HT-29 (cell line): ENCODE measurements around the gene KCNN1. TPM values are rescaled to one million over a fixed set of nuclear protein-coding genes. Genes with fewer than 3 reads are reported as not detected.
A peak's percentile ranks its signal among the peaks of the same experiment; 100 is the strongest.
"Not testable (repeated sequence)": the region's sequence is repeated elsewhere in the genome, so short reads cannot be mapped to it uniquely, and the experiment has no call there.

ENCODE experiments used
- DNase-seq: peaks from one replicate; pipeline ENCODE4 v3.0.0-alpha.2; 2015; ENCODE audit warnings: low spot score
- total RNA-seq: library from RNA; depleted of rRNA; stranded (reverse); fragments of >200 nt; shearing (Covaris generic); gene quantifications from 2 replicates; pipeline ENCODE4 v1.2.3, GENCODE V29; 2014

Gene KCNN1
- total RNA-seq, 1 experiment from 2014 or later: 0.28 TPM

DNA sequence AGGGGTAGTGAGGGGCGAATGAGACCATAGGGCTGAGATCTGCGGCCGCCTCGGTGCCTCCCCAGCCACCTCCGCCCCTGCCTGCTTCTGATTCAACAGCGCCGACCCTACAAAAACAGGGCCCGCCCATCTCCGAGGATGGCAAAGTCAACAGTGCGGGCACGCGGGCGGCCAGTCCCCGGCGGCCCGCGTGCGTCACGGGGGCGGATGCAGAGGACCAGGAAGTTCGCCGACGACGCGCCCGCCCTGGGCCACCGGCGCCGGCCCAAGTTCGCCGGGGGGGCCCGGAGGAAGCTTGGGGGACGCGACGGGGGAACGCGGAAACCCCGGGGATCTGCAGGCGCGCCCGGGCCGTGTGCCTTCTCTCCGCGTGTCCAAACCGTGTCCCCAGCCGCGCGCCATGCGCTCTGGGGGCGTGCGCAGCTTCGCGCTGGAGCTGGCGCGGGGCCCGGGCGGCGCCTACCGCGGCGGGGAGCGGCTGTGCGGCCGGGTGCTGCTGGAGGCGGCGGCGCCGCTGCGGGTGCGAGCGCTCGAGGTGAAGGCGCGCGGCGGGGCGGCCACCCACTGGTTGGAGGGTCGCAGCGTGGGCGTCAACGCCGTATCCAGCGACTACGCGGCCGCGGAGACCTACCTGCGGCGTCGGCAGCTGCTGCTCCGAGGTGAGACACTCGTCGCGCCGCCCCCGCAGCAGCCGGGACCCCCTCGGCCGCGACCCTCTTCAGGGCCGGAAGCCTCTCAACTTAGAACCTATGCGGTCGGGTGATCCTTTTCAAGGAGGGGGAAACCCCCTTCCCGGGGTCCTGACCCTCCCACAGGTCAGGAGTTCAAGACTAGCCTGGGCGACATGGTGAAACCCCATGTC, 34.2 kb downstream of the KCNN1 start:
- peak; percentile 84 for DNase-seq

DNA sequence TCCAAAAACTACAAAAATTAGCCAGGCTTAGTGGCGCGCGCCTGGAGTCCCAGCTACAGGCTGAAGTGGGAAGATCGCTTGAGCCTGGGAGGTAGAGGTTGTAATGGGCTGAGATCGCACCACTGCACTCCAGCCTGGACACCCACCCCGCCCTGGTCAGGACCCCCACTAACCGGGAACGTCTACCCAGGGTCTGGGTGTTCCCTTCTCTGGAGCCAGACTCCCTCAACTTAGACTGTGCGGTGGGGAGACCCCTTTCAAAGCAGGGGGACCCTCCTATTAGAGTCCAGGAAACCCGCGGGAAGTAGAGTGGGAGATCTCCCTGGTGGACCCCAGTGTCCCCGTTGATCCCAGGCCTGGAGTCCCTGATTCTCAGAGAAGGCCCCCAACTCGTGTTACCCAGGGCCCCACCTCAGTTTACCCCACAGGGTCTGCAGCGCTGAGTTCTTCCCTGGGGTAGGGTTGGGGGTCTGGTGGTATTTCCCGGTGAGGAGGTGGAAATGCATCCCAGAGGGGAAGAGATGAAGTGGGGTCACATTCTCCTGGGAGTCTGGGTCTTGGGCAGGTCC, 35.0 kb downstream of the KCNN1 start:
- DNase-seq: peak; percentile 30

DNA sequence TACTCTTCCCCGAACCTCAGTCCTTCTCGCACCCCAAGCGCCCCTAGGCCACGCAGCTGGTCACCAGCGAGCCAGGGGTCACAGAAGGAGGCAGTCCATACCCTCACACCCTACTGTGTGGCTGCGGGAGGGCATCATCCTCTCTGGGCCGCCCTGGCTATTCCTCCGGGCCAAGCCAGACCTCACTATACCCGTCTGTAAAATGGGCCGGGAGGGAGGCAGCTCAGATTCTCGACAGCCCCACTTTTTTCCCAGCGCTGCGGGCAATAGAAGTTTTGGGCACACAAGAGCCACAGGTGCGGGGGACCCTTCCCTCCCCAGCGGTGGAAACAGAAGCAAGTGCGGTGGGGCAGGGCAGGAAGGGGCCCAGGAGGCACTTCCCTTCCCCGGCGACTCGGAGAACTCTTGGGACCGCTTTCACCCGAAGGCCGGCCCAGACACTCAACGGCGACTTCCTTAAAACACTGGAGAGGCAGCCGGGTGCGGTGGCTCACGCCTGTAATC, 35.5 kb downstream of the KCNN1 start:
- DNase-seq: no peak

DNA sequence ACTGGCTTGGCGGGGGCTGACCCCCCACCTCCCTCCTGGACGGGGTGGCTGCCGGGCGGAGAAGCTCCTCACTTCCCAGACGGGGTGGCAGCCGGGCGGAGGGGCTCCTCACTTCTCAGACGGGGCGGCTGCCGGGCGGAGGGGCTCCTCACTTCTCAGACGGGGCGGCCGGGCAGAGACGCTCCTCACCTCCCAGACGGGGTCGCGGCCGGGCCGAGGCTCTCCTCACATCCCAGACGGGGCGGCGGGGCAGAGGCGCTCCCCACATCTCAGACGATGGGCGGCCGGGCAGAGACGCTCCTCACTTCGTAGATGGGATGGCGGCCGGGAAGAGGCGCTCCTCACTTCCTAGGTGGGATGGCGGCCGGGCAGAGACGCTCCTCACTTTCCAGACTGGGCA, 38.8 kb downstream of the KCNN1 start:
- DNase-seq: not testable (repeated sequence)

DNA sequence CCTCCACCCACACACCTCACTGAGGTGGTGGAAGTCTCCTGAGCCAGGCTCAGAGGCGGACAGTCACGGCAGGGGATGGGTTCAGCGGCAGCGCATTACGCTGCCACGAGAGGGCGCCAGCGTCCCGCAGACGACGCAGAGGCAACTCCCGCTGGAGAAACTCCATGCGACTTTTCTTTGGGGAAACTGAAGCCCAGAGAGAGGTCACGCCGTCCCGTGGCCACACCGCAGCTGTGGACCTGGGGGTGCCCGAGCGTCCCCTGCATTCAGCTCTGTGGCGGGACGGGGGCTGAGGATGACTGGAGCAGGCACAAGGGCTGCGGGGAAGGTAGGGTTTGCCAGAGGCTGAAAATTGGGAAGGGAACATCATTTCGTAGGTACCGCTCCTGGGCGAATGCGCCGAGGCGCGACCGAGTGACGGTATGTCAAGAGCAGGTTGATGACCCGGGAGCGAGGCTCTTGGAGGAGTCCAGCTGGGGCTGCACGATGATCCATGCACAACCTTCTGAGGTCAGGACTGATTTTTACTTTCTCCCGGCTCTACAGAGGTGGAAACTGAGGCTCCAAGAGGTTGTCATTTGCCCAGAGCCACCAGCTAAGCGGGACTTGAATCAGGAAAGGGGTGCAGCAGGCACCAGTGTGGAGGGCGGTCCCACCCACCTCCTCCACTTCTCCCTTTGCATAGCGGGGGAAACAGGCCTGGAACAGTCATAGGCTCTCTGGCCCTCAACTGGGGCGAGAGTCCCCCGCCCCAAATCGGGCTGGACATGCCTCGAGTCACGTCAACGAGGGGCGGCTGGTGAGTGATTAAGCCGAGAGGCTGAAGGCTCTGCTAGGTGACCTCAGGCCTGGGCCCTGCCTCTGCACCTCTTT, 40.4 kb downstream of the KCNN1 start:
- peak; percentile 78 for DNase-seq

DNA sequence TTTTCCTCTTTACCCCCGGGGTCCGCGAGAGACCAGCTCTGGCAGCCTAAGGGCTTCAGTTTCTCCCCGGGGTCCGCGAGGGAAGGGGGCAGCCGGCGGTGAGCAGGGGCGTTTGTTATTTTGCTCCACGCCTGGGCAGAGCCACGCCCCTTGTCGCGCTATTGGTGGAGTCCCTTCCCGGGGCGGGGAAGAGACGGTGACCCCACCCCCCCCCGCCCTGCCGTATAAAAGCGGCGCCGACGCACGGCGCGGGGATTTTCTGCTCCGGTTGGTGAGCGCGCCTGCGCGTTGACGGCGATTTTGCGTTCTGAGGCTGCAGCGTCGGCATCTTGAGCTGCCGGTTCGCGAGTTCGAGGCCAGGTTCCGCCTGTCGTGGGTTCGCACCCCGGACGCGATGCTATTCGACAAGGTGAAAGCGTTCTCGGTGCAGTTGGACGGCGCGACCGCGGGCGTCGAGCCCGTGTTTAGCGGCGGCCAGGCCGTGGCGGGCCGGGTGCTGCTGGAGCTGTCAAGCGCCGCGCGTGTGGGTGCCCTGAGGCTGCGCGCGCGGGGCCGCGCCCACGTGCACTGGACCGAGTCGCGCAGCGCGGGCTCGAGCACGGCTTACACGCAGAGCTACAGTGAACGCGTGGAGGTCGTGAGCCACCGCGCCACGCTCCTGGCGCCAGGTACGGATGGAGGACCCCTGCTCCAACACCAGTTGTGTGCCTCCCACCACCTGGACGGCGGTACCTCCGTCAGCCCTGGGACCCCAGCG, 41.2 kb downstream of the KCNN1 start, which contains the start of gene ARRDC2:
Gene ARRDC2 (plus strand): TSS at position 254 of the 757 bp plus-strand sequence. CDS start 141 bp downstream, at position 395.
- DNase-seq: peak; percentile 64

DNA sequence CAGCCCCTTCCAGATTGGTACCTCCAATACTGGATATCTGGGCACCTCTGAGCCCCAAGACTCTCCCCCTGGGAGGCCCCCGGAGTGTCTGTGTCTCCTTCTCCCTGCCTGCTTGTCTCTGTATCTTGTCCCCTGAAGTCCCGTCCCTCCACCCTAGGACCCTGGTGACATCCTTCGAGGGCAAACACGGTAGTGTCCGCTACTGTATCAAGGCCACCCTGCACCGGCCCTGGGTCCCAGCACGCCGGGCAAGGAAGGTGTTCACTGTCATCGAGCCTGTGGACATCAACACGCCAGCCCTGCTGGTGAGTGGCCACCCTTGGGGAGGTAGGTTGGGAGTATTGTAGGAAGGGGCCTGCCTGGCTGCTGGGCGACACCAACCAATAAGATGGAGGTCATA, 41.9 kb downstream of the KCNN1 start:
- DNase-seq: no peak

DNA sequence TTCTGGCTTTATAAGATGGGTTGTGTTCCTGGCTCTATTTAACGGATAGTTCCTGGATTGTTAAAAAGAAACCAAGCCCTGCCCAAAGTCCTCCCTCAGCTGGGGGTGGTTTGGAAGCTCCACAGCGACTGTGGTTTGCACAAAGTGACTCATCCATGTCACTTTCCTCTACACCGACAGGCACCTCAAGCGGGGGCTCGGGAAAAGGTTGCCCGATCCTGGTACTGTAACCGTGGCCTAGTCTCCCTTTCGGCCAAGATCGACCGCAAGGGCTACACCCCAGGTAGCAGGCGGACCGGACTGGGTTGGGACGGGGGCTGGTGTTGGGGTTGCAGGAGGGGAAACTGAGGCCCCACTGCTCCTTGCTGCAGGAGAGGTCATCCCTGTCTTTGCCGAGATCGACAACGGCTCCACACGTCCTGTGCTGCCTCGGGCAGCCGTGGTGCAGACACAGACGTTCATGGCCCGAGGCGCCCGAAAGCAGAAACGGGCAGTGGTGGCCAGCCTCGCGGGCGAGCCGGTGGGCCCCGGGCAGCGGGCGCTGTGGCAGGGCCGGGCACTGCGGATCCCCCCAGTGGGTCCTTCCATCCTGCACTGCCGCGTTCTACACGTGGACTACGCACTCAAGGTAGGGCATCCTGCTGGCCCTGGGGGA, 42.6 kb downstream of the KCNN1 start:
- no peak for DNase-seq

DNA sequence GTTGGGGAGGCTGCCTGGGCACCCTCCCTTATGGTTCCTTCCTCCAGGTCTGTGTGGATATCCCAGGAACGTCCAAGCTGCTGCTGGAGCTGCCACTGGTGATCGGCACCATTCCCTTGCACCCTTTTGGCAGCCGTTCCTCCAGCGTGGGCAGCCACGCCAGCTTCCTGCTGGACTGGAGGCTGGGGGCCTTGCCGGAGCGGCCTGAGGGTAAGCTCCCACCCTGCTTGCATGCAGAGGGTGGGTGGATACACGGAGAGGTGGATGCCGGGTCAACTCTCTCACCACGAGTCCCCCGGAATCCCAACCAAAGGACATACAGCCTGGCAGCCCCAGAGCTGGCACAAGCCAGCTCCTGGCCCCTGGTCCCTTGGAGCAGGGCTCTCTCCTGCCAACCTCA, 43.2 kb downstream of the KCNN1 start:
- no peak for DNase-seq

DNA sequence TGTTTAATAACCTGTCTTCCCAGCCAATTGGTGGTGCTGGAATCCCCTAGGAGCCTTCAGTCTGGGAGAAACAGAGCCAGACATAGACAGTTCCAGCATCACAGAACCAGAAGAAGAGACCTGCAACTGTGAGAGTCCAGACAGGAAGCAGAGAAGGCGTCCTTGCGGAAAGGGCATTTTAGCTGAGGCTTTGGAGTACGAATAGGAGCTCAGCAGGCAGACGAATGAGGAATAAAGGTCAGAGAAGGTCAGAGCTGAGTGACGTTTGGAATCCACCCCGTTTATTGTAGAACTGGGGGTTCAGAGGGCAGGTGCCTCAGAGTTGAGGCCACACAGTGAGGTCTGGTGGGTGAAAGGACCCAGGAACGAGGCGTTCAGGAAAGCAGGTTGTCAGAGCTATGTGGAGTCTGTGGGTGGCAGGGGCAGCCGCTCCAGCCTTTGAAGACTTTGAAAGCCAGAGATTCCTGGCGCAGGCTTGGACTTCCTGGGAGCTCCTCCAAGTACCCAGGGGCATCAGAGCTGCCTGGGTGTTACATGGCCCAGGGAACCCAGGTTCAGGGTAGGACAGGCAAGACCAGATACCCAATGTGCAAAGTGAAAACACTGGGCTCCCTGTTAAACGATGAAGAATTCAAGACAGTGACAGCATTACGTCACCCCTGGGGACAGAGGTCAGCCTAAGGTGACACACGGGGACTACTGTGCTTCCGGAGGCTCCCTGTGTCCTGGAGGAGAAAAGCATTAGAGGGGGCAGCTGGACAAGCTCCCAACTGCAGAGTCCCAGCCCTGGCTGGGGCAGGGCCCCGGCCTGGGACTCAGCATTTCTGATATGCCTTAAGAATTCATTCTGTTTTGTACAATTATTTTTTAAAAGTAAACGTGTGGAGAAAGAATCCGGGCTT, 46.6 kb downstream of the KCNN1 start:
- no peak for DNase-seq

DNA sequence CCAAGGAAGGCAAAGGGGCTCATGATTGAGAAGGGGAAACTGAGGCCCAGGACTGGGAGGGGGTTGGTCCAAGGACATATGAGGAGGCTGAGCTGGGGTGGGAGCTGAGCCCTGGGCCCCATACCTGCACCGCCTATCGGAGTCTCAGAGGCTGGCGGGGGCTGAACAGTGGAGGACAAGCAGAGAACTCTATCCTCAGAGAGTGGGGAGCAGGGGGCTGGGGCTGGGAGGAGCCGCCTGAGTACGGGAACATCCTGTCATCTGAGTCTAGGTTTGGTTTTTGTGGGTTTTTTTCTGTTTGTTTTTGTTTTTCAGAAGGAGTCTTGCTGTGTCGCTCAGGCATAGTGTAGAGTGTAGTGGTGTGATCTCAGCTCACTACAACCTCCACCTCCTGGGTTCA, 47.3 kb downstream of the KCNN1 start:
- no peak for DNase-seq

DNA sequence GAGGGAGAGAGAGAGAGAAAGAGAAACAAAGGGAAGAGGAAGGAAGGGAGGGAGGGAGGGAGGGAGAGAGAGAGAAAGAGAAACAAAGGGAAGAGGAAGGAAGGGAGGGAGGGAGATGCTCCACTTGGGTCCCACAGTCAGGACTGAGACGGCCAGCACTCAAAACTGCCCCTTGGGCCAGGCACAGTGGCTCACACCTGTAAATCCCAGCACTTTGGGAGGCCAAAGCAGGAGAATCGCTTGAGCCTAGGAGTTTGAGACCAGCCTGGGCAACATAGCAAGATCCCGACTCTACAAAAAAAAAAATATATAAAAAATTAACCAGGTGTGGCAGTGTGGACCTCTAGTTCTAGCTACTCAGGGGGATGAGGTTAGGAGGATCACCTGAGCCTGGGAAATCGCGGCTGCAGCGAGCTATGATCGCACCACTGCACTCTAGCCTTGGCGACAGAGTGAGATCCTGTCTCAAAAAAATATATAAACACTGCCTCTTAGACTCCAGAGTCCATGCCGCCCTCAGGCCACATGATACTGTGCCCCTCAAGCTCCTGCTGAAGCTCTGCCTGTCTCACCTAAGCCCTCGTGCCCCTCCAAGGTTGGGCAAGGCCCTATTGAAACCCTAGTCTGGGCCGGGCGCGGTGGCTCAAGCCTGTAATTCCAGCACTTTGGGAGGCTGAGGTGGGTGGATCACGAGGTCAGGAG, 49.5 kb downstream of the KCNN1 start:
- no peak for DNase-seq

DNA sequence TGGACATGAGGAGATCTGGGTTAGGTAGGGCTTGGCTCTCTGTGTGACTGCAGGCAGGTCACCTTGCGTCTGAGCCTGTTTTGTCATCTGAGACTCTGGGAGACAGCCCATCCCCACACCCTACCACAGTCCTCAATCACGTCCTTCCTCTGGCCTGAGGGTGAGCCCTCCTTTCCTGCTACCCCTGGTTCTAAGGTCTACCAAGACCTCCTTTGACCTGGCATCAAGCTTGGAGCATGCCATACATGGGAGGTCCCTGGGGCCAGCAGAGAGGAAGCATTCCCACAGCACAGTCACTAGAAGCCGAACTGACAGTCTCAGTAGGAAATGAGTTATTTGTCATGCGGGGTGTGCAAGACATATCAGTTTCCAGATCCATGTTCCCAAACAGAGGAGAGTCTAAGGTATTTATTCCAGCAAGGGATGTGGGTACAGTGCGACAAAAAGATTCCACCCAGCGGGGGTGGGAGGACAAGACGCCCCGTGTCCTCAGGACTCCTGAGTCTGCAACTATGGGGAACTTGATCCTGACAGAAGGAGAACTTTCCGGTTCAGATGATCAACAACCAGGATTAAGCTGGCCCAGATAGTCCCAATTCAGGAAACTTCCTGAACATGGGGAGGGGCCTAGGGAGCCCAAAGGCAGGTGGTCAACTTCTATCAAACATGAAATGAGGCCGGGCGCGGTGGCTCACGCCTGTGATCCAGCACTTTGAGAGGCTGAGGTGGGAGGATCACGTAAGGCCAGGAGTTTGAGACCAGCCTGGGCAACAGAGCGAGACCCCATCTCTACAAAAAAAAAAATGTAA, 50.6 kb downstream of the KCNN1 start:
- DNase-seq: no peak

DNA sequence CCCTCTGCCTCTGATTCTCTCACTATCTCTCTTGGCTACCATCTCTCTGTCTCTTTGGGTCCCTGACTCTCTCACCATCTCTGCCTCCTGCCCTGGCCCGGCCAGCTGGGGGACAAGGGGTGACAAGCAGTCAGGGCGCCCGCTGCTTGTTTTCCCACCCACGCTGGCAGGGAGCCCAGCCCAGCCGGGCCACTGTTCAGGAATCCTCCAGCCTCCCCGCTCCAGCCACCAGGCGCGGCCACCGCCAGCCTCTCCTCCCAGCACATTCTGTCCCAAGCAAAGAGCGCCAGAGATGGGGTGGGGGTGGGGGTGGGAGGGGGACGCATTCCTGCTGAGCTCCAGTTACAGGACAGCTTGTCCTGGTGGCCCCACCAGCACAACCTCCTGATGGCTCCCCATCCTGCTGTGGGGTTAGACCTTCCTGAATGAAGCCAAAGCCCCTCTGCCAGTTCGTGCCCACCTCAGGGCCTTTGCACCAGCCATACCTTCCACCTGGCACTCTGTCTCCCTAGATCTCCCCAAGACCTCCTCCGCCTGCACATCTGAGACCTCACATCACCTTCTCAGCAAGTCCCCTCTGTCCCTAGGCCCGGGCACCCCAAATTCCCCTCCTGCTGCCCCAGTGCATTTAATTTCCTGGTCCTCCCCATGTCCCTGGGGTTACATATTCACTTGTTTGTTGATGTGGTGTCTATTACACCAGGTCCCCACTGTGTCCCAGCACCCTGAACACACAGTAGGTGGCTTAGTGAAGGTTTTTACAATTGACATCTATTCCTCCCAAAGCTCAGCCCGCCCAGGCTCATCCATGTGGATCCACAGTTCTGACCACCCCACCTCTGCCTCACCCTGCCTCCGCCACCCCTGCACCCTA, 53.5 kb downstream of the KCNN1 start:
- DNase-seq: peak; percentile 56

DNA sequence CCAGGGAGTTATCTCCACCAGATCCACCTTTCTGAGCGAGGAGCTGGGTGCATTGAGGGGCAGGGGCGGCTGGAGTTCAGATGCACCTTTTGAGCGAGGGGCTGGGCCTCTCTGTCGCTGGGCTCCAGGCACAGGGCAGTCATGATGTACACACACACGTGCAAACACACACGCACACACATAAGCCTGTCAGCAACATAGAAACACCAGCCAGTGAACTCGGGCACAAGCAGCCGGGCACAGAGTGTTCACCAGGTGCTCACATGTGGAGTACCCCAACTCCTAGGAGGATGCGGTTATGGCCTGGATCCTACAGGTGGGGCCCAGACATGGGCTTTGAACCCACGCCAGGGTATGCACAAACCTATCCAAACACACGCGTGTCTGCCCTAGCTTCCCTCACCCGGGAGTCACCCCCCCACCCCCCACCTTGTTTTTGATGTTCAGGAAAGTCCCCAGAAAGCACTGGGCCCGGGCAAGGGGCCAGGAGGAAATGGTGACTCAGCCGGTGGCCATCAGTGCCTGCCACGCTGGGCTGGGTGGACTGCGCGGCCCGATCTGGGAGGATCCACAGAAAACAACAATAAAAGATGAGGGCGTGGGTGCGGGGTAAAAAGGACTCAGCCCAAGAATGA, 54.3 kb downstream of the KCNN1 start:
- peak; percentile 74 for DNase-seq

DNA sequence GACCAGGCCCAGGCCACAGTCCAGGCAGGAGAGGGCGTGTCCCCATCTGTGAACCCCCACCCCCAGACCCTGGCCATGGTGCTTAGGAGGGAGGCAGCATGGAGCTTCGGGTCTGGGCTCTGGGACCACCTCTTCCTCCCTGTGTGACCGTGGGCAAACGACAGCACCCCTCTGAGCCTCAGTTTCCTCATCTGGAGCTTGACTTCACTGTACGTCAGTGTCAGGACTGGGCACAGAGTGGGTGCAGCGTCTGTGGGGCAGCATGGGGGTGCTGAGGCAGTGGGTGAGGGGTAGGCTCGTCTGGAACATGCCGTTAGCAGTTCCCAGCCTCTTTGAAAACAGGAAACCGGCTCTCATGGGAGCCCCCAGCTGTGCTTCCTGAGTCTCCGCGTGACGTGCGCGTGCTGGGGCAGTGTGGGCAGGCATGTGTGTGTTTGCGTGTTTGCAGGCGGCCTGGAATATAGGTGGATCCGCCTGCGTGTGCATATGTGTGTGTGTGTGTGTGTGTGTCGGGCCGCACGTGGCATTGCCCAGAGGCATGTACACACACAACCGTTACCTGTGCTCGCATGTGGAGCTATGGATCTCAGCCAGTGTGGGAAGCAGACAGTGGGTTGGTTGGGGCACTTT, 56.8 kb downstream of the KCNN1 start:
- no peak for DNase-seq
